ENCODE data around the gene HIGD2A.

- no peak for TF ChIP-seq POLR2AphosphoS5 (IDR thresholded peaks at IDR 0.05; ENCODE audit: low read depth, low read length)
- no peak for TF ChIP-seq CTCF (IDR thresholded peaks at IDR 0.05)
- no peak for TF ChIP-seq EZH2phosphoT487 (IDR thresholded peaks at IDR 0.05; ENCODE audit: borderline replicate concordance, low read depth)
- TF ChIP-seq MAX (IDR thresholded peaks at IDR 0.05; ENCODE audit: low read depth) = no peak
- TF ChIP-seq FOXJ3 (CRISPR knock-in tag; IDR thresholded peaks at IDR 0.05) = no peak
- no peak for TF ChIP-seq FOSL2 (IDR thresholded peaks at IDR 0.05; ENCODE audit: borderline replicate concordance, low read depth)
- no peak for TF ChIP-seq RFX5 (IDR thresholded peaks at IDR 0.05; ENCODE audit: low read length)
- no peak for TF ChIP-seq EP300 (IDR thresholded peaks at IDR 0.05; ENCODE audit: borderline replicate concordance in 1 of 2, low read depth in 1 of 2, low read length in 1 of 2)
- TF ChIP-seq NFIC (IDR thresholded peaks at IDR 0.05; ENCODE audit: borderline replicate concordance) = no peak
- no peak for TF ChIP-seq CHD2 (IDR thresholded peaks at IDR 0.05; ENCODE audit: low read length, partially characterized antibody)
- TF ChIP-seq TCF12 (IDR thresholded peaks at IDR 0.05) = no peak
- no peak for TF ChIP-seq RAD21 (IDR thresholded peaks at IDR 0.05; ENCODE audit: low read length)
These were observed 13.0 kb downstream of the HIGD2A start for GRCh38 chr5:176401281-176402205.

Measured in SK-N-SH (cell line).